Keratinocyte (primary cell): ENCODE results near the gene BABAM2.
"Not testable (repeated sequence)": the region's sequence is repeated elsewhere in the genome, so short reads cannot be mapped to it uniquely, and the experiment has no call there.

Experiments
- CTCF ChIP-seq, 3 experiments: IDR thresholded peaks in 1 of 3; conservative IDR thresholded peaks in 1 of 3; optimal IDR thresholded peaks in 1 of 3; 2 replicates in 2 of 3; 3 replicates in 1 of 3; pipeline versions ENCODE3 to v1.5.1; 2011; ENCODE audit warnings: low read length in 3 of 3, mild to moderate bottlenecking in 3 of 3, moderate library complexity in 2 of 3, control low read depth in 1 of 3, inconsistent platforms in 1 of 3; ENCODE audit not compliant: insufficient read depth in 2 of 3; ENCODE audit errors: extremely low read depth in 1 of 3
- EZH2 ChIP-seq: IDR thresholded peaks from one replicate; pipeline ENCODE4 v1.6.1; 2012; ENCODE audit warnings: inconsistent platforms, mild to moderate bottlenecking, low read length, moderate library complexity

GRCh38 chr2:28255231-28255630 lies 364.7 kb downstream of the BABAM2 start:
- not testable (repeated sequence) for TF ChIP-seq CTCF (optimal IDR thresholded peaks at IDR 0.05 in 1 of 3, IDR thresholded peaks at IDR 0.05 in 1 of 3, conservative IDR thresholded peaks at IDR 0.05 in 1 of 3; ENCODE audit: extremely low read depth in 1 of 3, insufficient read depth in 2 of 3, low read length in 3 of 3); EZH2
